ENCODE data around the gene MTARC1. TPM values are rescaled to one million over a fixed set of nuclear protein-coding genes. Genes with fewer than 3 reads are reported as not detected.

MTARC1 gene
- polyA plus RNA-seq, 1 donor (not counting 4 experiments of a cell fraction or from before 2014, with no cell fraction given): 2.1 TPM

- Histone ChIP-seq H3K4me3 (ENCODE audit: control insufficient read depth in 2 of 3, extremely low read depth in 1 of 3, insufficient read depth in 2 of 3, low read depth in 1 of 3, low read length in 3 of 3) (no peak overlapping the region), H3K9ac (ENCODE audit: control insufficient read depth, extremely low read depth, insufficient read depth, low read length) (no peak overlapping the region), H3K9me3 (ENCODE audit: control insufficient read depth, low read depth, low read length) (no peaks in the 10 kb centered on the region), H4K20me1 (ENCODE audit: control insufficient read depth, extremely low read depth, insufficient read depth, low read length) (no peaks in the 10 kb centered on the region), H3K9me1 (ENCODE audit: control insufficient read depth, extremely low read depth, insufficient read depth, low read length) (no peaks in the 10 kb centered on the region), H3K79me2 (ENCODE audit: control insufficient read depth, insufficient read depth, low read length) (no peaks in the 10 kb centered on the region), H3K27ac (ENCODE audit: control insufficient read depth, insufficient read depth, low read length) (no peak overlapping the region), H3K4me2 (ENCODE audit: control insufficient read depth, extremely low read depth, insufficient read depth, low read depth, low read length) (no peak overlapping the region), H3K27me3 (ENCODE audit: control insufficient read depth, extremely low read depth, insufficient read depth, low read length) (no peaks in the 10 kb centered on the region), H3K4me1 (ENCODE audit: control insufficient read depth, extremely low read depth, insufficient read depth, low read length) (peaks cover 3% of the 10 kb centered on the region), H3K36me3 (ENCODE audit: control insufficient read depth in 2 of 2, extremely low read depth in 1 of 2, insufficient read depth in 2 of 2, low read length in 2 of 2) (no peaks in the 10 kb centered on the region), H2AFZ (ENCODE audit: control insufficient read depth, low read length) (no peak overlapping the region)
- FAIRE-seq (no peak), DNase-seq (ENCODE audit: low read depth, low spot score) (no peak)
- dilution Hi-C loops (cut with MboI; ENCODE audit: extremely low pct_ligation_motif_present, low sequenced_read_pairs): no loop called here
- no peak for TF ChIP-seq EZH2 (IDR thresholded peaks at IDR 0.05; ENCODE audit: low read length)
Observed at GRCh38 chr1:220750131-220750515, 36.6 kb upstream of the MTARC1 start.

- FAIRE-seq (no peak), DNase-seq (ENCODE audit: low read depth, low spot score) (no peak)
- Histone ChIP-seq H3K36me3 (ENCODE audit: control insufficient read depth in 2 of 2, extremely low read depth in 1 of 2, insufficient read depth in 2 of 2, low read length in 2 of 2) (no peaks in the 10 kb centered on the region), H3K27ac (ENCODE audit: control insufficient read depth, insufficient read depth, low read length) (no peak overlapping the region), H3K4me3 (ENCODE audit: control insufficient read depth in 2 of 3, extremely low read depth in 1 of 3, insufficient read depth in 2 of 3, low read depth in 1 of 3, low read length in 3 of 3) (no peak overlapping the region), H3K9ac (ENCODE audit: control insufficient read depth, extremely low read depth, insufficient read depth, low read length) (no peak overlapping the region), H3K79me2 (ENCODE audit: control insufficient read depth, insufficient read depth, low read length) (no peaks in the 10 kb centered on the region), H3K9me1 (ENCODE audit: control insufficient read depth, extremely low read depth, insufficient read depth, low read length) (no peaks in the 10 kb centered on the region), H3K27me3 (ENCODE audit: control insufficient read depth, extremely low read depth, insufficient read depth, low read length) (no peaks in the 10 kb centered on the region), H3K4me2 (ENCODE audit: control insufficient read depth, extremely low read depth, insufficient read depth, low read depth, low read length) (no peak overlapping the region), H3K9me3 (ENCODE audit: control insufficient read depth, low read depth, low read length) (no peaks in the 10 kb centered on the region), H2AFZ (ENCODE audit: control insufficient read depth, low read length) (no peak overlapping the region), H4K20me1 (ENCODE audit: control insufficient read depth, extremely low read depth, insufficient read depth, low read length) (no peaks in the 10 kb centered on the region), H3K4me1 (ENCODE audit: control insufficient read depth, extremely low read depth, insufficient read depth, low read length) (peaks cover 3% of the 10 kb centered on the region)
- TF ChIP-seq CTCF (optimal IDR thresholded peaks at IDR 0.05 in 1 of 3, IDR thresholded peaks at IDR 0.05 in 1 of 3, conservative IDR thresholded peaks at IDR 0.05 in 1 of 3; ENCODE audit: extremely low read depth in 1 of 3, insufficient read depth in 2 of 3, low read length in 3 of 3): no peak
- TF ChIP-seq EZH2 (IDR thresholded peaks at IDR 0.05; ENCODE audit: low read length): no peak
- dilution Hi-C loops (cut with MboI; ENCODE audit: extremely low pct_ligation_motif_present, low sequenced_read_pairs): no loop called here
Observed at GRCh38 chr1:220751111-220751510, 35.6 kb upstream of the MTARC1 start.

- dilution Hi-C loops (cut with MboI; ENCODE audit: extremely low pct_ligation_motif_present, low sequenced_read_pairs): no loop called here
- H3K9ac ChIP-seq (ENCODE audit: control insufficient read depth, extremely low read depth, insufficient read depth, low read length): no peak overlapping the region
- no peak for DNase-seq (ENCODE audit: low read depth, low spot score)
- H3K79me2 ChIP-seq (ENCODE audit: control insufficient read depth, insufficient read depth, low read length): no peaks in the 10 kb centered on the region
- FAIRE-seq: no peak
- no peaks in the 10 kb centered on the region for H3K27me3 ChIP-seq (ENCODE audit: control insufficient read depth, extremely low read depth, insufficient read depth, low read length)
- H4K20me1 ChIP-seq (ENCODE audit: control insufficient read depth, extremely low read depth, insufficient read depth, low read length): no peaks in the 10 kb centered on the region
- TF ChIP-seq CTCF (optimal IDR thresholded peaks at IDR 0.05 in 1 of 3, IDR thresholded peaks at IDR 0.05 in 1 of 3, conservative IDR thresholded peaks at IDR 0.05 in 1 of 3; ENCODE audit: extremely low read depth in 1 of 3, insufficient read depth in 2 of 3, low read length in 3 of 3) (no peak), EZH2 (IDR thresholded peaks at IDR 0.05; ENCODE audit: low read length) (no peak)
- no peak overlapping the region for H2AFZ ChIP-seq (ENCODE audit: control insufficient read depth, low read length)
- H3K9me3 ChIP-seq (ENCODE audit: control insufficient read depth, low read depth, low read length): no peaks in the 10 kb centered on the region
- no peaks in the 10 kb centered on the region for H3K9me1 ChIP-seq (ENCODE audit: control insufficient read depth, extremely low read depth, insufficient read depth, low read length)
- H3K36me3 ChIP-seq (ENCODE audit: control insufficient read depth in 2 of 2, extremely low read depth in 1 of 2, insufficient read depth in 2 of 2, low read length in 2 of 2): no peaks in the 10 kb centered on the region
- H3K4me1 ChIP-seq (ENCODE audit: control insufficient read depth, extremely low read depth, insufficient read depth, low read length): no peaks in the 10 kb centered on the region
- no peak overlapping the region for H3K4me2 ChIP-seq (ENCODE audit: control insufficient read depth, extremely low read depth, insufficient read depth, low read depth, low read length)
- H3K27ac ChIP-seq (ENCODE audit: control insufficient read depth, insufficient read depth, low read length): no peak overlapping the region
- H3K4me3 ChIP-seq (ENCODE audit: control insufficient read depth in 2 of 3, extremely low read depth in 1 of 3, insufficient read depth in 2 of 3, low read depth in 1 of 3, low read length in 3 of 3): no peak overlapping the region
Observed at GRCh38 chr1:220754212-220754917, 32.3 kb upstream of the MTARC1 start.

All from keratinocyte (primary cell).